Coronary artery (tissue), 2 donors: ENCODE measurements around the gene PFKFB3.
A peak's percentile ranks its signal among the peaks of the same experiment; 100 is the strongest.

Experiments
- DNase-seq: peaks from one replicate; pipeline ENCODE4 v3.0.0-alpha.2; 2017; ENCODE audit warnings: low spot score
- H3K27ac ChIP-seq, 2 donors: fragments of 200-600 bp; sonication (generic); one replicate each; pipeline ENCODE4 v1.5.1; 2016 to 2019
- H3K4me3 ChIP-seq: fragments of 200-600 bp; sonication (generic); 2 replicates; pipeline ENCODE4 v1.5.1; 2016; ENCODE audit warnings: mild to moderate bottlenecking, moderate library complexity
- TF ChIP-seq, protein P1 (sequence below): fragments of 200-600 bp; sonication (generic); IDR thresholded peaks from one replicate; pipeline ENCODE4 v1.5.1; 2019; ENCODE audit warnings: antibody characterized with exemption

PFKFB3 gene

DNA sequence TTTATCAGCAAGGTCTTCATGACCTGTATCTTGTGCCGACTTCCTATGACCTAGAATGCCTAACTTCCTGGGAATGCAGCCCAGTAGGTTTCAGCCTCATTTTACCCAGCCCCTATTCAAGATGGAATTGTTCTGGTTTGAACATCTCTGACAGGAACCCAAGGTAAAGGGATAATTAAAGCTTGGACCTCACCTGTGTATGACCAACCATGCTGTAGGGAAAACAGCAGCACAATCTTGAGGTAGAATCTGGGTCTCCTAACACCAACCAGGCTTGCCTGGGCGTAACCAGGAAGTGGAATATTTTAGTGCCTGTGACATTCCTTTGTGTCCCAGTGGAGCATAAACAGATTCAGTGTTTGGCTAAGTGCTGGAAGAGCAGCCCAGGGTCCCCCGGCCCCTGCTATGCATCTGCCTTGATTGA lies 94.1 kb downstream of the PFKFB3 start:
- H3K4me3 ChIP-seq: no peak overlapping the region
- no peak for DNase-seq
- H3K27ac ChIP-seq: peak overlapping the region in 1 of 2 donors; percentile 25
- TF ChIP-seq, protein P1, sequence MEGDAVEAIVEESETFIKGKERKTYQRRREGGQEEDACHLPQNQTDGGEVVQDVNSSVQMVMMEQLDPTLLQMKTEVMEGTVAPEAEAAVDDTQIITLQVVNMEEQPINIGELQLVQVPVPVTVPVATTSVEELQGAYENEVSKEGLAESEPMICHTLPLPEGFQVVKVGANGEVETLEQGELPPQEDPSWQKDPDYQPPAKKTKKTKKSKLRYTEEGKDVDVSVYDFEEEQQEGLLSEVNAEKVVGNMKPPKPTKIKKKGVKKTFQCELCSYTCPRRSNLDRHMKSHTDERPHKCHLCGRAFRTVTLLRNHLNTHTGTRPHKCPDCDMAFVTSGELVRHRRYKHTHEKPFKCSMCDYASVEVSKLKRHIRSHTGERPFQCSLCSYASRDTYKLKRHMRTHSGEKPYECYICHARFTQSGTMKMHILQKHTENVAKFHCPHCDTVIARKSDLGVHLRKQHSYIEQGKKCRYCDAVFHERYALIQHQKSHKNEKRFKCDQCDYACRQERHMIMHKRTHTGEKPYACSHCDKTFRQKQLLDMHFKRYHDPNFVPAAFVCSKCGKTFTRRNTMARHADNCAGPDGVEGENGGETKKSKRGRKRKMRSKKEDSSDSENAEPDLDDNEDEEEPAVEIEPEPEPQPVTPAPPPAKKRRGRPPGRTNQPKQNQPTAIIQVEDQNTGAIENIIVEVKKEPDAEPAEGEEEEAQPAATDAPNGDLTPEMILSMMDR: no peak

- TF ChIP-seq, protein P1: no peak
- H3K27ac ChIP-seq: no peak overlapping the region
- DNase-seq: no peak
- no peak overlapping the region for H3K4me3 ChIP-seq
Observed at GRCh38 chr10:6297522-6297921, 94.8 kb downstream of the PFKFB3 start.

- TF ChIP-seq, protein P1: no peak
- Histone ChIP-seq H3K27ac (no peak overlapping the region), H3K4me3 (no peak overlapping the region)
- DNase-seq: no peak
Observed at GRCh38 chr10:6297951-6298381, 95.2 kb downstream of the PFKFB3 start.

GRCh38 chr10:6298428-6298827 lies 95.7 kb downstream of the PFKFB3 start:
- TF ChIP-seq, protein P1: no peak
- H3K4me3 ChIP-seq: no peak overlapping the region
- no peak overlapping the region for H3K27ac ChIP-seq
- DNase-seq: no peak

GRCh38 chr10:6299234-6299633 lies 96.5 kb downstream of the PFKFB3 start:
- Histone ChIP-seq H3K27ac (no peak overlapping the region), H3K4me3 (no peak overlapping the region)
- no peak for DNase-seq
- TF ChIP-seq, protein P1: no peak

DNA sequence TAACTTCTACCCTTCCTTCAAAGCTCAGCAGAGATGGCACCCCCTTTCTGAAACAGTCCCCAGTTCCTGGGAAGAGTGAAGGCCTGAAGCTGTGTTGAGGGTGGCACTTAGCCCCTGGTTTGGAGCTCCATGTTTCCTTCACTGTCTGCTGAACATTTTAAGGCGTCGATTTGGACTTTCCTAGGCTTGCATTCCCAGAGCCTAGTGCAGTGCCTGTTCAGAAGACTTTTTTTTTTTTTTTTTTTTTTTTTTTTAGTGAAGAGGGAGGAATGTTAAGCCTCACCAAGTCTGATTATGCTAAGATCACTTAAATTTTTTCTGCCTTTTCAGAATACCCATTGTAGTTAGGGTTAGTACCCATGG lies 97.0 kb downstream of the PFKFB3 start:
- DNase-seq: no peak
- Histone ChIP-seq H3K27ac (no peak overlapping the region), H3K4me3 (no peak overlapping the region)
- TF ChIP-seq, protein P1: no peak

DNA sequence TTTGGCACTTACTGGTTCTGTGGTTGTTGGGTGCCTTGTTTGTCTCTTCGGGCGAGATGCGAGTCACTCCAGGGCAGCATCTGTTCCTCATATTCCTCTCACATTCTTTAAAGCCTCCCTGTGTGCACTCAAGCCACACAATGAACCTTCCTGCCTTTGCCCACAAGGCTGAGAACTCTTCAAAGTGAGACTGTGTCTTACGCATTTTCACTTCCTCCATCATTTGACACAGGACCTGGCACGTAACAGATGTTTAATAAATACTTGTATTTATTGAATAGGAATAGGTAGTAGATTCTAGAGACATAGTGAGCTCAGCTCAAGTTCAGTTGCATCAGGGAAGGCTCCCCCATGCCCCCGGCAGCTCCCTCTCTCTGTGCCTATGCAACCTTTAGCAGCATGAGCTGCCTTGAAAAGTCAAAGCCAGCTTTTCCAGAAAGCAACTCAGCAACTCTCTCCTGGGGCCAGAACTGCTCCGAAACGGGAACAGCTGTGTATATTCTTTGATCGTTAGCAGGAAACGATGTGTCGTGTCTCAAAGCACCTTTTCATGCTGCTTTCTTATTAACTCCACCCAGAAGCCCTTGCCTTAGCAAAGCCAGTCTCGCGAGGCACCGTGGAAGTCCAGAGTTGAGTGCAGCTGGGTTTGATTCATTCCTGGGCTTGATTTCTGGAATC lies 97.5 kb downstream of the PFKFB3 start:
- TF ChIP-seq, protein P1: no peak
- DNase-seq: no peak
- H3K4me3 ChIP-seq: no peak overlapping the region
- H3K27ac ChIP-seq: peak overlapping the region in 1 of 2 donors; percentile 2
